K562 treated with DMSO at 1 percent for 12 hours (cell line): ENCODE data around the gene SGCA. TPM values are rescaled to one million over a fixed set of nuclear protein-coding genes. Genes with fewer than 3 reads are reported as not detected.

Experiments used
- total RNA-seq: library from RNA; unstranded; fragments of 300-600 nt; gene quantifications from 2 replicates; pipeline ENCODE4 v1.2.3, GENCODE V29; 2022; ENCODE audit not compliant: insufficient read depth

SGCA gene
- total RNA-seq: not detected in 2 replicates

DNA sequence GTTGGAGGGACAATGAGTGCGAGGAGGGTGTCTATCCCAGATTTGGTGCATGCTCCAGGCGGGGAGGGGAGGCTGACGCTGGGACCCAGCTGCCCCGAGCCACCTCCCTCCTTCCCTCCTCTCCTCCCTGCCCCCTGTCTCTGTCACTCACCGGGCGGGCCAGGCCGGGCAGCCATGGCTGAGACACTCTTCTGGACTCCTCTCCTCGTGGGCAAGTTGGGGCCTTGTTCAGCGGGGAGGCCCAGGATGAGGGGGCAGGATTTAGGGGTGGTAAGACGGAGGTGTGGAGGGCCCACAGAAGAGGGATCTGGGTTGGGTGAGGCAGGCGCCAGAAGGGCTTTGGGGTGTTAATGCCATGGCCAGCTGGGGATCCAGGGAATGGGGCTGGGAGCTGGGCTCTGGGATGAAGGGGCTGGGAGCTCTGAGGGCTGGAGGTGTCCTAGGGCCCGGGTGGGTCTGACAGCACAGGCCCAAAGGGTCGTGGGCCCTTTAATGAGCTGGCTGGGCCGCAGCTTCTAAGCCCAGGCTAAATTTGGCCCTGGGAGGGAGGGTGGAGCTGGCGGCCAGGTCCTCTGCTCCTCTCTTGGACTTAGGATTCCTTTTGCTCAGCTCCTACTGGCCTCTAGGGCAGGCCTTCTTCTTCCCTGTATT, at the start of gene SGCA:
SGCA (plus strand) TSS at position 139 of the 651 bp plus-strand sequence; CDS start at position 175, 36 bp downstream.

DNA sequence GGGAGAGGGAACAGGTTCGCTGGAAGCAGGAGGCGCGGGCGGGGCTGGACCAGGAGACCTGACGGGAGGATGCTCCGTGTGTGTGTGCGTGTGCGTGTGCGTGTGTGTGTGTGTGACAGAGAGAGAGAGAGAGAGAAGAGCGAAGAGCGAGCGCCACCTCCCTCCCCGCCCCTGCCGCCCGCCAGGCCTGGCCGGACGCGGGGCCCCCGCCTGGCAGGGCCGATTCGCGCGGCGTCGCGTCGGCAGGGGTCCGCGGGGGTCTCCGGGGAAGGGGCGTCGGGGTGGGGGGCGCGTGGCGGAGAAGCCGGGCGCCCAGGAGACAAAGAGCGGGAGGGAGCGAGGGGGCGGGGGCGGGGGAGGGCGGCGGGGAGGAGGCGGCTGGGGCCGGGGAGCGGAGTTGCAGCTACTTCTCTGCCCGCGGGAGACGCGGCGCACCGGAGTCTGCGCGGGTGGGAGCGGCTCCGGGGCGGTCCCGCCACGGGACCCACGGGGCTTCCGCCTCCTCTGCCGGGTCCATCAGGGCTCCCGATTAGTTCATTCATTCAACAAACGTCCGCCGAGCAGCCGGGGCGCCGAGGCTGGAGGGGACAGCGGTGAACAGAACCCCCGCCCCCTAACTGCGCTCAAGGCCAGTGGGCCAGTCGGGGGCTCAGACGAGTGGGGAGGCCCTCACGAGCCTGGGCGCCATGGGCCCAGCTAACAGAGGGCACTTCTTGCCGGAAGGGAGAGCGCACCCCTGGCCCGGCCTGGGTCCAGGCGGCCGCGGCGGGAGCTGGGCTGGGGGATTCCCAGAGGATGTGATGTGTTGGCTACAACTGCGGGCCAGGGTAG, 35.9 kb upstream of the SGCA start, which contains the start of gene SAMD14:
SAMD14 (minus strand) TSS at position 433 of the 831 bp plus-strand sequence. CDS start 5,201 bp downstream, outside the sequence.

DNA sequence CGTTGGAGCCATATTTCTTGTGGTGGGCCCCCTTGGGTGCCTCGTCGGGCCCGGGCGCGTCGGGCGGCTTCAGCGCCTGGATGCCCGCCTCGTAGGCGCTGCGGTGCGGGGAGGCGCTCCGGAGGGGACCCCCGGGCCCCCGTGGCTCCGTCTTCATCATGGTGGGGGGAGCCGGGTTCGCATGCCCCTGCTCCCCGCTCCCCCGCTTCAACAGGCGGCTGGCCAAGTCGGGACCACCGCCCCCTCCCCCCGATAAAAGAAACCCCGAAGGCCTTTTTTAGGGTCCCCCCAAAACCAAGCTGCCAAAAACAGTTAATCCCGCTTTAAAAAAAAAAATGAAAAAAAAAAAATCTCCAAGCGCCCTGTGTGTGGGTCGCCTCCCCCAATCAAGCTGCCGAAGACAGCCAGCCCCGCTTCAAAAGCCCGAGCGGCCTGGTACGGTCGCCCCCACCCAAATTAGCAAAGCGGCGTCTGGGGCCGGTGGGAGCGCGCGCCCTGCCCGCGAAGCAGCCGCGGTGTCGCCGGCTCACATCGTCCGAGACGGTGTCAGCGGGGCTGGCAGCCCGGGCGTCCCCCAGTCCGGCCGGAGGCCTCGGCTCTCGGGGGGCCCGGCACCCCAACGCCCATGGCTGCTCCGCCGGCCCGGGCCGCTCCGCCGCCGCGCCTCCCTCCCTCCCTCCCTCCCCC, 15.3 kb upstream of the SGCA start, which contains the start of gene PPP1R9B:
PPP1R9B (minus strand) TSS at position 324 of the 687 bp plus-strand sequence; CDS start at position 160, 164 bp downstream.

DNA sequence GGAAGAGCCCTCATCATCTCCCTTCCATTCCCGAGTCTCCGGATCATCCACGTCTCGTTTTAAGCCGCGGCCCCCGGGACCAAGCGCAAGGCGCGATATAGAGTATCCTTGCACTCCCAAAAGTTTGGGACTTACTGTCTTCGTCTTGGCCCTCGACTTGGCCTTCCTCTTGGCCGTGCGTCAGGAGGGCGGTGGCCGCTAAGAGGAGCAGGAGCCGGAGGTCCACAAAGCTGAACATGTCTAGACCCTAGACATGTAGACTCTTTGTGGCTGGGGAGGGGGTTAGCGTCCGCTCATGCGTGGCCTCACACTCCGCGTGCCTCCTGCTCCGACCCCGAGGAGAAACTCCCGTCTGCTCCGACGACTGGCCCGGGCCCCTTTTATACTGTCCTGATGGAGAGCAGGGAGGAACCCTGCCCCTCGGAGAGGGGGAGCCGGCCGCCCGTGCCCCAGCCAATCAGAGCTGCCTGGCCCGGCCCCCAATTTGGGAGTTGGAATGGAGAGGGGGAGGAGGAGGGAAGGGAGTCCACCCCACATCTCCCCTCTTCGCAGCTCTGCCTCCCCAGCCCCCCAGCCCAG, 35.6 kb downstream of the SGCA start, which contains the start of gene COL1A1:
COL1A1 (minus strand) TSS at position 356 of the 579 bp plus-strand sequence; CDS start at position 238, 118 bp downstream.

Other genes starting within 250 kb of the SGCA start
- 3.5 and 8.7 TPM in 2 replicates for gene DLX4, start 196.8 kb upstream of the SGCA start, total RNA-seq
- gene DLX3, start 170.8 kb upstream of the SGCA start, total RNA-seq: not detected in 2 replicates
- 1.1 and 1.4 TPM in 2 replicates for gene ITGA3, start 109.9 kb upstream of the SGCA start, total RNA-seq
- 1.1 and 2.3 TPM in 2 replicates for gene PDK2, start 70.7 kb upstream of the SGCA start, total RNA-seq
- not detected in 2 replicates for gene SAMD14, start 35.8 kb upstream of the SGCA start, total RNA-seq
- gene PPP1R9B, start 15.3 kb upstream of the SGCA start, total RNA-seq: 19.1 and 31.3 TPM in 2 replicates
- gene COL1A1, start 35.6 kb downstream of the SGCA start, total RNA-seq: 0.28 and 2.6 TPM in 2 replicates
- gene TMEM92, start 108.5 kb downstream of the SGCA start, total RNA-seq: 2.1 and 3.5 TPM in 2 replicates
- gene XYLT2, start 180.1 kb downstream of the SGCA start, total RNA-seq: 7.6 and 11.6 TPM in 2 replicates
- gene MRPL27, start 207.2 kb downstream of the SGCA start, total RNA-seq: 66.0 and 111 TPM in 2 replicates
- 9.9 and 23.0 TPM in 2 replicates for gene EME1, start 207.2 kb downstream of the SGCA start, total RNA-seq
- gene LRRC59, start 231.5 kb downstream of the SGCA start, total RNA-seq: 97.8 and 174 TPM in 2 replicates